GM12878 (cell line): ENCODE results near the gene TRIM7. TPM values are rescaled to one million over a fixed set of nuclear protein-coding genes. Genes with fewer than 3 reads are reported as not detected.

ENCODE experiments used
- BHLHE40 ChIP-seq, 2 experiments: fragments of 450-650 bp in 1 of 2; IDR thresholded peaks; 2 replicates each; pipeline ENCODE4 v1.6.1; 2011 to 2017; ENCODE audit warnings: low read depth in 2 of 2, borderline replicate concordance in 1 of 2, improper control_type of control experiment in 1 of 2, low read length in 1 of 2, mild to moderate bottlenecking in 1 of 2
- CBX5 ChIP-seq: sonication (generic); IDR thresholded peaks from 2 replicates; pipeline ENCODE4 v1.6.1; 2016; ENCODE audit warnings: low read depth, moderate library complexity, mild to moderate bottlenecking, inconsistent platforms
- CHD2 ChIP-seq: IDR thresholded peaks from 2 replicates; pipeline ENCODE4 v1.6.1; 2011; ENCODE audit warnings: low read depth, low read length, improper control_type of control experiment, borderline replicate concordance
- CHD4 ChIP-seq: fragments of 200-600 bp; sonication (generic); IDR thresholded peaks from 2 replicates; pipeline ENCODE4 v1.6.1; 2016; ENCODE audit warnings: mild to moderate bottlenecking
- E2F4 ChIP-seq: IDR thresholded peaks from 2 replicates; pipeline ENCODE4 v1.6.1; 2012; ENCODE audit warnings: low read depth, low read length, improper control_type of control experiment
- EED ChIP-seq: sonication (generic); IDR thresholded peaks from 2 replicates; pipeline ENCODE4 v1.6.1; 2016; ENCODE audit warnings: antibody characterized with exemption, low read depth
- EZH2 ChIP-seq: IDR thresholded peaks from 2 replicates; pipeline ENCODE4 v1.6.1; 2012; ENCODE audit warnings: low read depth, mild to moderate bottlenecking, control low read depth, inconsistent platforms, low read length, borderline replicate concordance; ENCODE audit not compliant: control insufficient read depth
- HSF1 ChIP-seq: fragments of 150-350 bp; IDR thresholded peaks from 2 replicates; pipeline ENCODE4 v1.6.1; 2014; ENCODE audit warnings: mild to moderate bottlenecking, low read depth, low read length
- KDM1A ChIP-seq: fragments of 200-600 bp; sonication (generic); IDR thresholded peaks from 2 replicates; pipeline ENCODE4 v1.6.1; 2016; ENCODE audit warnings: borderline replicate concordance
- MYC ChIP-seq: IDR thresholded peaks from 2 replicates; pipeline ENCODE4 v1.6.1; 2011; ENCODE audit warnings: mild to moderate bottlenecking, low read length, moderate library complexity, inconsistent platforms; ENCODE audit not compliant: insufficient read depth, insufficient replicate concordance, insufficient read length, severe bottlenecking
- NFYA ChIP-seq: IDR thresholded peaks from 2 replicates; pipeline ENCODE4 v1.6.1; 2011; ENCODE audit warnings: low read depth, mild to moderate bottlenecking, low read length, improper control_type of control experiment, borderline replicate concordance
- PML ChIP-seq: IDR thresholded peaks from 2 replicates; pipeline ENCODE4 v1.6.1; 2012; ENCODE audit warnings: low read length, inconsistent platforms
- POLR2A ChIP-seq: IDR thresholded peaks from 2 replicates; pipeline ENCODE4 v1.6.1; 2011; ENCODE audit warnings: low read depth, mild to moderate bottlenecking, low read length
- POU2F2 ChIP-seq: IDR thresholded peaks from 3 replicates; pipeline ENCODE4 v1.6.1; 2011; ENCODE audit warnings: low read depth, mild to moderate bottlenecking, low read length, borderline replicate concordance
- RB1 ChIP-seq: fragments of 450-650 bp; formaldehyde crosslinking; IDR thresholded peaks from 2 replicates; pipeline ENCODE4 v1.6.1; 2017; ENCODE audit warnings: mild to moderate bottlenecking, borderline replicate concordance
- RCOR1 ChIP-seq: conservative IDR thresholded peaks from 2 replicates; pipeline ENCODE4 v1.6.1; 2012; ENCODE audit warnings: low read depth, low read length, improper control_type of control experiment
- SIN3A ChIP-seq: IDR thresholded peaks from 2 replicates; pipeline ENCODE4 v1.6.1; 2012; ENCODE audit warnings: low read depth, low read length, improper control_type of control experiment
- SUPT20H ChIP-seq: IDR thresholded peaks from 2 replicates; pipeline ENCODE4 v1.6.1; 2011; ENCODE audit warnings: low read depth, mild to moderate bottlenecking, low read length, moderate library complexity, borderline replicate concordance; ENCODE audit not compliant: control insufficient read depth
- YBX1 ChIP-seq: fragments of 450-650 bp; IDR thresholded peaks from 2 replicates; pipeline ENCODE4 v1.6.1; 2016; ENCODE audit warnings: antibody characterized with exemption
- YY1 ChIP-seq: IDR thresholded peaks from 2 replicates; pipeline ENCODE4 v1.6.1; 2011; ENCODE audit warnings: low read depth, mild to moderate bottlenecking, low read length
- ZBED1 ChIP-seq: IDR thresholded peaks from 2 replicates; pipeline ENCODE4 v1.6.1; 2016; ENCODE audit warnings: borderline replicate concordance
- polyA plus RNA-seq, 11 experiments: library from polyadenylated mRNA; depleted of rRNA in 4 of 11; unstranded in 6 of 11; stranded (reverse) in 5 of 11; fragments of >200 nt; fragmentation: Nextera tagmentation in 4 of 11; fragmentation: Illumina TruSeq in 1 of 11; extraction: Ambion mirVana in 4 of 11; extraction: Trizol in 1 of 11; gene quantifications; 1 replicate in 1 of 11; 2 replicates in 10 of 11; pipeline versions ENCODE4 v1.2.1 to v1.2.3, GENCODE V29; 2011 to 2016; ENCODE audit warnings: inconsistent platforms in 2 of 11, missing spikeins in 2 of 11, low read depth in 1 of 11
- total RNA-seq, 4 experiments: library from RNA; depleted of rRNA in 3 of 4; stranded (reverse); fragments of >200 nt in 3 of 4; fragmentation: Illumina TruSeq in 1 of 4; extraction: Trizol in 1 of 4; gene quantifications; 2 replicates each; pipeline versions ENCODE4 v1.2.1 to v1.2.3, GENCODE V29; 2013 to 2021
- TF ChIP-seq, protein P1 (sequence below): fragments of 450-650 bp; IDR thresholded peaks from 2 replicates; pipeline ENCODE4 v1.6.1; 2014; ENCODE audit warnings: mild to moderate bottlenecking
- TF ChIP-seq, protein P2 (sequence below): fragments of 450-650 bp; formaldehyde crosslinking; IDR thresholded peaks from 2 replicates; pipeline ENCODE4 v1.4.0; 2020; ENCODE audit warnings: mild to moderate bottlenecking, moderate library complexity

The TRIM7 gene
- total and polyA plus RNA-seq, 10 of the 15 experiments (the other 5 are each of a cell fraction or from before 2014, with no cell fraction given): 0.02 to 1.6 (median 0.41) TPM

GRCh38 chr5:181173420-181174342, 31.3 kb downstream of the TRIM7 start (continued):
- TF ChIP-seq NFYA: no peak
- TF ChIP-seq CHD4: no peak; the same call in 1 of the 2 replicates
- 0 out of 2 replicates have a peak, but pooled peaks have one; percentile 19 for TF ChIP-seq EED
- no peak for TF ChIP-seq YY1
- no peak for TF ChIP-seq RB1
- 0 out of 2 replicates have a peak, but pooled peaks have one; percentile 12 for TF ChIP-seq CBX5
- no peak for TF ChIP-seq SUPT20H
- TF ChIP-seq YBX1: no peak
- no peak for TF ChIP-seq SIN3A
- no peak for TF ChIP-seq CHD2
- TF ChIP-seq RCOR1: peak; percentile 81; the same call in 1 of the 2 replicates
- TF ChIP-seq POLR2A: no peak
- TF ChIP-seq EZH2: no peak
- no peak for TF ChIP-seq POU2F2
- TF ChIP-seq MYC: no peak
- TF ChIP-seq HSF1: no peak
- no peak for TF ChIP-seq E2F4
- TF ChIP-seq, protein P1, sequence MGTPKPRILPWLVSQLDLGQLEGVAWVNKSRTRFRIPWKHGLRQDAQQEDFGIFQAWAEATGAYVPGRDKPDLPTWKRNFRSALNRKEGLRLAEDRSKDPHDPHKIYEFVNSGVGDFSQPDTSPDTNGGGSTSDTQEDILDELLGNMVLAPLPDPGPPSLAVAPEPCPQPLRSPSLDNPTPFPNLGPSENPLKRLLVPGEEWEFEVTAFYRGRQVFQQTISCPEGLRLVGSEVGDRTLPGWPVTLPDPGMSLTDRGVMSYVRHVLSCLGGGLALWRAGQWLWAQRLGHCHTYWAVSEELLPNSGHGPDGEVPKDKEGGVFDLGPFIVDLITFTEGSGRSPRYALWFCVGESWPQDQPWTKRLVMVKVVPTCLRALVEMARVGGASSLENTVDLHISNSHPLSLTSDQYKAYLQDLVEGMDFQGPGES: no peak
- no peak for TF ChIP-seq PML
- no peak for TF ChIP-seq KDM1A
- TF ChIP-seq, protein P2, sequence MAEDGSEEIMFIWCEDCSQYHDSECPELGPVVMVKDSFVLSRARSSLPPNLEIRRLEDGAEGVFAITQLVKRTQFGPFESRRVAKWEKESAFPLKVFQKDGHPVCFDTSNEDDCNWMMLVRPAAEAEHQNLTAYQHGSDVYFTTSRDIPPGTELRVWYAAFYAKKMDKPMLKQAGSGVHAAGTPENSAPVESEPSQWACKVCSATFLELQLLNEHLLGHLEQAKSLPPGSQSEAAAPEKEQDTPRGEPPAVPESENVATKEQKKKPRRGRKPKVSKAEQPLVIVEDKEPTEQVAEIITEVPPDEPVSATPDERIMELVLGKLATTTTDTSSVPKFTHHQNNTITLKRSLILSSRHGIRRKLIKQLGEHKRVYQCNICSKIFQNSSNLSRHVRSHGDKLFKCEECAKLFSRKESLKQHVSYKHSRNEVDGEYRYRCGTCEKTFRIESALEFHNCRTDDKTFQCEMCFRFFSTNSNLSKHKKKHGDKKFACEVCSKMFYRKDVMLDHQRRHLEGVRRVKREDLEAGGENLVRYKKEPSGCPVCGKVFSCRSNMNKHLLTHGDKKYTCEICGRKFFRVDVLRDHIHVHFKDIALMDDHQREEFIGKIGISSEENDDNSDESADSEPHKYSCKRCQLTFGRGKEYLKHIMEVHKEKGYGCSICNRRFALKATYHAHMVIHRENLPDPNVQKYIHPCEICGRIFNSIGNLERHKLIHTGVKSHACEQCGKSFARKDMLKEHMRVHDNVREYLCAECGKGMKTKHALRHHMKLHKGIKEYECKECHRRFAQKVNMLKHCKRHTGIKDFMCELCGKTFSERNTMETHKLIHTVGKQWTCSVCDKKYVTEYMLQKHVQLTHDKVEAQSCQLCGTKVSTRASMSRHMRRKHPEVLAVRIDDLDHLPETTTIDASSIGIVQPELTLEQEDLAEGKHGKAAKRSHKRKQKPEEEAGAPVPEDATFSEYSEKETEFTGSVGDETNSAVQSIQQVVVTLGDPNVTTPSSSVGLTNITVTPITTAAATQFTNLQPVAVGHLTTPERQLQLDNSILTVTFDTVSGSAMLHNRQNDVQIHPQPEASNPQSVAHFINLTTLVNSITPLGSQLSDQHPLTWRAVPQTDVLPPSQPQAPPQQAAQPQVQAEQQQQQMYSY (CRISPR knock-in tag): no peak
- TF ChIP-seq BHLHE40 (IDR thresholded peaks at IDR 0.05; ENCODE audit: borderline replicate concordance in 1 of 2, low read depth in 2 of 2, low read length in 1 of 2): peak; percentile 63 to 77; a peak in 3 of 4 replicates
- TF ChIP-seq ZBED1: no peak
